NCI-H69 (cell line): ENCODE data around the gene SCN2A.
"Not testable (repeated sequence)": the region's sequence is repeated elsewhere in the genome, so short reads cannot be mapped to it uniquely, and the experiment has no call there.

Experiments
- DNase-seq: peaks from one replicate; lab custom pipeline; 2025; lab: John Stamatoyannopoulos, UW

The SCN2A gene

GRCh38 chr2:165253178-165253577 is 14.0 kb downstream of the SCN2A start:
- DNase-seq, result no peak

- no peak for DNase-seq
Observed at GRCh38 chr2:165256618-165257017, 17.4 kb downstream of the SCN2A start.

- not testable (repeated sequence) for DNase-seq
Observed at GRCh38 chr2:165260347-165260746, 21.1 kb downstream of the SCN2A start.

- DNase-seq, result no peak
Observed at GRCh38 chr2:165268754-165269153, 29.5 kb downstream of the SCN2A start.

- DNase-seq, result no peak
Observed at GRCh38 chr2:165273176-165273575, 34.0 kb downstream of the SCN2A start.

GRCh38 chr2:165274698-165275097 is 35.5 kb downstream of the SCN2A start:
- DNase-seq, result no peak

- DNase-seq, result no peak
Observed at GRCh38 chr2:165275932-165276331, 36.7 kb downstream of the SCN2A start.

- no peak for DNase-seq
Observed at GRCh38 chr2:165277295-165277694, 38.1 kb downstream of the SCN2A start.

- DNase-seq, result no peak
Observed at GRCh38 chr2:165277860-165278656, 38.8 kb downstream of the SCN2A start.

- no peak for DNase-seq
Observed at GRCh38 chr2:165280356-165280755, 41.1 kb downstream of the SCN2A start.

- DNase-seq, result no peak
Observed at GRCh38 chr2:165281387-165281786, 42.2 kb downstream of the SCN2A start.

GRCh38 chr2:165283342-165283741 is 44.1 kb downstream of the SCN2A start:
- DNase-seq, result no peak

- no peak for DNase-seq
Observed at GRCh38 chr2:165287094-165287778, 48.0 kb downstream of the SCN2A start.

GRCh38 chr2:165289069-165289468 is 49.9 kb downstream of the SCN2A start:
- DNase-seq, result no peak

- no peak for DNase-seq
Observed at GRCh38 chr2:165293440-165294420, 54.5 kb downstream of the SCN2A start.

GRCh38 chr2:165294912-165295311 is 55.7 kb downstream of the SCN2A start:
- no peak for DNase-seq

- DNase-seq, result no peak
Observed at GRCh38 chr2:165295643-165296042, 56.4 kb downstream of the SCN2A start.

GRCh38 chr2:165305391-165306096 is 66.3 kb downstream of the SCN2A start:
- no peak for DNase-seq

GRCh38 chr2:165307317-165307716 is 68.1 kb downstream of the SCN2A start:
- no peak for DNase-seq

GRCh38 chr2:165311949-165312348 is 72.7 kb downstream of the SCN2A start:
- no peak for DNase-seq

- no peak for DNase-seq
Observed at GRCh38 chr2:165312999-165313398, 73.8 kb downstream of the SCN2A start.

GRCh38 chr2:165313509-165313908 is 74.3 kb downstream of the SCN2A start:
- no peak for DNase-seq
